AG04450 (cell line): ENCODE data around the gene STIL. TPM values are rescaled to one million over a fixed set of nuclear protein-coding genes. Genes with fewer than 3 reads are reported as not detected.

ENCODE experiments used
- CTCF ChIA-PET: fragments of 300-600, 350-600 bp; formaldehyde crosslinking; extraction: SDS; loops from one replicate; lab custom pipeline; 2022; ENCODE audit warnings: antibody characterized with exemption, inconsistent platforms; lab: Charles Lee
- POLR2A ChIA-PET: fragments of 350-600 bp; formaldehyde crosslinking; extraction: SDS; loops from one replicate; lab custom pipeline; 2021; ENCODE audit warnings: antibody characterized with exemption, inconsistent platforms; lab: Yijun Ruan, JAX
- DNase-seq: peaks from one replicate; pipeline ENCODE4 v3.0.0-alpha.2; 2011; ENCODE audit warnings: low read depth, low spot score
- H3K27ac ChIP-seq: one replicate; pipeline ENCODE4 v1.5.1; 2012; ENCODE audit warnings: low read depth, low read length, control low read depth
- H3K27me3 ChIP-seq: one replicate; pipeline ENCODE4 v1.6.0; 2012; ENCODE audit warnings: low read length; ENCODE audit not compliant: control insufficient read depth, insufficient read depth
- H3K4me3 ChIP-seq: 2 replicates; pipeline ENCODE4 v1.5.1; 2011; ENCODE audit warnings: mild to moderate bottlenecking, low read depth, low read length, control low read depth
- H3K9me3 ChIP-seq: 2 replicates; pipeline ENCODE4 v1.5.1; 2012; ENCODE audit warnings: low read length; ENCODE audit not compliant: control insufficient read depth, insufficient read depth
- CTCF ChIP-seq: IDR thresholded peaks from 2 replicates; pipeline ENCODE4 v1.5.1; 2011; ENCODE audit warnings: low read depth, low read length, control low read depth, inconsistent platforms
- polyA plus RNA-seq: library from polyadenylated mRNA; depleted of rRNA; stranded (reverse); fragments of >200 nt; gene quantifications from 2 replicates; pipeline ENCODE4 v1.2.3, GENCODE V29; 2011

The STIL gene
- polyA plus RNA-seq, 1 experiment = 6.4 TPM

GRCh38 chr1:47225430-47226100 lies 88.4 kb downstream of the STIL start:
- H3K27me3 ChIP-seq = peaks cover 96% of the 10 kb centered on the region
- CTCF ChIA-PET = no interaction called here
- no peak for DNase-seq
- H3K27ac ChIP-seq = no peak overlapping the region
- H3K4me3 ChIP-seq = no peak overlapping the region
- no peaks in the 10 kb centered on the region; the same call in 1 of the 2 replicates for H3K9me3 ChIP-seq
- POLR2A ChIA-PET = no interaction called here
- TF ChIP-seq CTCF = no peak

- no peak for TF ChIP-seq CTCF
- no peaks in the 10 kb centered on the region; the same call in 1 of the 2 replicates for H3K9me3 ChIP-seq
- ChIA-PET POLR2A (no interaction called here), CTCF (no interaction called here)
- no peak overlapping the region for H3K27ac ChIP-seq
- DNase-seq = no peak
- H3K27me3 ChIP-seq = peaks cover 91% of the 10 kb centered on the region
- H3K4me3 ChIP-seq = no peak overlapping the region
Measured at GRCh38 chr1:47224676-47225399, 89.1 kb downstream of the STIL start.

GRCh38 chr1:47223921-47224675 lies 89.8 kb downstream of the STIL start:
- H3K4me3 ChIP-seq = no peak overlapping the region
- CTCF ChIA-PET = no interaction called here
- no peak for DNase-seq
- no peak for TF ChIP-seq CTCF
- H3K9me3 ChIP-seq = no peaks in the 10 kb centered on the region; the same call in 1 of the 2 replicates
- POLR2A ChIA-PET = no interaction called here
- peaks cover 88% of the 10 kb centered on the region for H3K27me3 ChIP-seq
- no peak overlapping the region for H3K27ac ChIP-seq

GRCh38 chr1:47223174-47223920 lies 90.6 kb downstream of the STIL start:
- DNase-seq = no peak
- CTCF ChIA-PET = interaction anchor here (1.8 kb wide), 1 partner anchor 30 kb away, joined by 9 read pairs; no protein-coding TSS in a partner anchor
- POLR2A ChIA-PET = no interaction called here
- Histone ChIP-seq H3K27ac (no peak overlapping the region), H3K27me3 (peaks cover 88% of the 10 kb centered on the region), H3K9me3 (no peaks in the 10 kb centered on the region; the same call in 1 of the 2 replicates), H3K4me3 (no peak overlapping the region)
- no peak for TF ChIP-seq CTCF
